HepG2 (cell line): ENCODE data around the gene NFE2L3.
"Not testable (repeated sequence)": the region's sequence is repeated elsewhere in the genome, so short reads cannot be mapped to it uniquely, and the experiment has no call there.

Source experiments
- CEBPB ChIP-seq: IDR thresholded peaks from 2 replicates; pipeline ENCODE4 v1.6.1; 2011; ENCODE audit warnings: low read depth, low read length, improper control_type of control experiment, borderline replicate concordance
- HNRNPL ChIP-seq: fragments of 200-400 bp; formaldehyde crosslinking; IDR thresholded peaks from 2 replicates; pipeline ENCODE4 v1.6.1; 2017; ENCODE audit warnings: mild to moderate bottlenecking, low read depth, low read length
- POGZ ChIP-seq: sonication (generic); formaldehyde crosslinking; IDR thresholded peaks from 2 replicates; pipeline ENCODE4 v1.4.0; 2020; ENCODE audit warnings: mild to moderate bottlenecking, missing genetic modification reagents
- SRF ChIP-seq: IDR thresholded peaks from 2 replicates; pipeline ENCODE4 v1.6.1; 2011; ENCODE audit warnings: mild to moderate bottlenecking, low read depth, low read length, moderate library complexity
- ZNF431 ChIP-seq: sonication (generic); formaldehyde crosslinking; IDR thresholded peaks from 2 replicates; pipeline ENCODE4 v1.9.0; 2022; ENCODE audit warnings: missing genetic modification reagents, low read depth, mild to moderate bottlenecking, borderline replicate concordance

GRCh38 chr7:26176696-26177095 is 24.7 kb downstream of the NFE2L3 start:
- TF ChIP-seq ZNF431, CEBPB, SRF, POGZ, HNRNPL: not testable (repeated sequence)
